C4-2B (cell line): Measurements from ENCODE around the gene FGF1.

Source experiments
- H3K27ac ChIP-seq: fragments of 450-650 bp; 2 replicates; pipeline ENCODE4 v1.5.1; 2017
- ZFX ChIP-seq: fragments of 450-650 bp; IDR thresholded peaks from 2 replicates; pipeline ENCODE4 v1.6.1; 2017
- TF ChIP-seq, protein P1 (sequence below): fragments of 450-650 bp; conservative IDR thresholded peaks from 2 replicates; pipeline ENCODE4 v1.5.1; 2017; ENCODE audit warnings: mild to moderate bottlenecking

The FGF1 gene

DNA sequence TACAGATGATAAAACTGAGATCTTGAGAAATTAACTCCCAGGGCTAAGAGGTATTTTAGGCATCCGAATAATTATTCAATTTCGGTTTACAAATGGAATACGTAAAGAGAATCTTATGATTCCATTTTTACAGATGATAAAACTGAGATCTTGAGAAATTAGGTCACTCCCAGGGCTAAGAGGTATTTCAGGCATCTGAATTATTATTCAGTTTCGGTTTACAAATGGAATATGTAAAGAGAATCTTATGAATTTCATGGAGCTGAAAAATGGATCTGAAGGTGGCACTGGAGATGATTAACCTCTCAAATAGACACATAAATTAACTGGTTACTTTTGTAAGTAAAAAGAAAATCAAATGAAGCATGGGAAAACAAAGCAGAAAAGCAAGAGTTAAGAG lies 44.2 kb downstream of the FGF1 start:
- TF ChIP-seq, protein P1, sequence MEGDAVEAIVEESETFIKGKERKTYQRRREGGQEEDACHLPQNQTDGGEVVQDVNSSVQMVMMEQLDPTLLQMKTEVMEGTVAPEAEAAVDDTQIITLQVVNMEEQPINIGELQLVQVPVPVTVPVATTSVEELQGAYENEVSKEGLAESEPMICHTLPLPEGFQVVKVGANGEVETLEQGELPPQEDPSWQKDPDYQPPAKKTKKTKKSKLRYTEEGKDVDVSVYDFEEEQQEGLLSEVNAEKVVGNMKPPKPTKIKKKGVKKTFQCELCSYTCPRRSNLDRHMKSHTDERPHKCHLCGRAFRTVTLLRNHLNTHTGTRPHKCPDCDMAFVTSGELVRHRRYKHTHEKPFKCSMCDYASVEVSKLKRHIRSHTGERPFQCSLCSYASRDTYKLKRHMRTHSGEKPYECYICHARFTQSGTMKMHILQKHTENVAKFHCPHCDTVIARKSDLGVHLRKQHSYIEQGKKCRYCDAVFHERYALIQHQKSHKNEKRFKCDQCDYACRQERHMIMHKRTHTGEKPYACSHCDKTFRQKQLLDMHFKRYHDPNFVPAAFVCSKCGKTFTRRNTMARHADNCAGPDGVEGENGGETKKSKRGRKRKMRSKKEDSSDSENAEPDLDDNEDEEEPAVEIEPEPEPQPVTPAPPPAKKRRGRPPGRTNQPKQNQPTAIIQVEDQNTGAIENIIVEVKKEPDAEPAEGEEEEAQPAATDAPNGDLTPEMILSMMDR: no peak
- TF ChIP-seq ZFX: no peak
- no peak overlapping the region for H3K27ac ChIP-seq

DNA sequence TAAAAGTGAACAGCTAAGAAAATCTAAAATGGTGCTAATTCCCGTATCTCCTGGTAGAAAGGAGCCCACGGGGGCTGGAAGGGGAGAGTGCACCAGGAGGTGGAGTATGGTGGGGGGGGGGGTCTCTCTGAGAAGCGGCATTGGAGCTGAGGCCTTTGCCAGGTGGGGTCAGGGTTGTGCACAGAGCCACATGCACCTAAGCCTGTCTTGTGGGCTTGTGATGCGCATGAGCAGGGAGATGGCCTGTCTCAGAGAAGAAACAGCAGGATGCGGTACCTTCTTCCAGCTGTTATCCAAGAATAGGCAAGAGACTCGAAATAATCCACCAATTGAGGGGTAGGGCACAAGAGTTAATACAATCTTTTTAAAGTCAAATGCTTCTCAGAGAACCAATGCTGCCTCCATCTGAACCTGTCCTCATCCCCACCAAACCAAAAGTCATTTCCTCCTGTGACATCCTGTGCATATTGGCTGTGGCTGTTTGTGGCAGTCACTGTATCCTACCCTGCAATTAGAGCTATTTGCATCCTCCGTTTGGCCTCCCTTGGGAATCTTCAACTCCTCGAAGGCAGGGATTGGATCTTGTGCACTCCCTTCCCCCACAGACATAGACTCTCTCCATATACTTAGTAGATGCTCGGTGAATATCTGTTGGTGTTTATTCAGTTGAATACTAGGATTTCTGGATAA lies 45.4 kb downstream of the FGF1 start:
- H3K27ac ChIP-seq: no peak overlapping the region
- TF ChIP-seq, protein P1: no peak
- no peak for TF ChIP-seq ZFX

DNA sequence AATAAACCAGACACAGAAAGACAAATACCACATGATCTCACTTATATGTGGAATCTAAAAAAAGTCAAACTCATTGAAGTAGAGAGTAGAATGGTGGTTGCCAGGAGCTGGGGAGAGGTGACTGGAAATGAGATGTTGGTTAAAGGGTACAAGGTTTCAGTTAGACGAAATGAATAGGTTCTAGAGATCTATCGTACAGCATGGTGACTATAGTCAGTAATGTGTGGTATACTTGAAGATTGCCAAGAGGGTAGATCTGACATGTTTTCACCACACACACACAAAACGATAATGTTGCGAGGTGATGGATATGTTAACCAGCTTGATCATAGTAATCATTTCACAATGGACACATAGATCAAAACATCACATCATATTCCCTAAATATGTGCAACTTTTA lies 46.4 kb downstream of the FGF1 start:
- H3K27ac ChIP-seq: no peak overlapping the region
- TF ChIP-seq, protein P1: no peak
- TF ChIP-seq ZFX: no peak

DNA sequence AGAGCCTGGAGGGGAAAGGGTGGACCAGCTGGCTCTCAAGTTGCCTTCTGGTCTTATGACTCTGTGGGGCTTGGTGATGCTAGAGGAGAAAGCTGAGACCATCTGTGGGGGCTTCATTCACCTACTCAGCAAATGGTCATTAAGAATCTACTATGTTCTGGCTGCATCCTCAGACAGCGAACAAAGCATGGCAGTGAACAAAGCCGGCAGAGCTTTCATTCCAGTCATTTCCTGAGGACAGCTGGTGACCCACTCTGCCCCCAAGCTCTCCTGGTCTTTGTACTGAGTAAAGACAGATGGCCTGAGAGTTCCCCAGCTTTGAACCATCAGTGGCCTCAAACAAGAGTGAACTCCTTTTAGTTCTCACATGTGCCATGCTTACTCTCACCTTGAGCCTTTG lies 48.0 kb downstream of the FGF1 start:
- no peak for TF ChIP-seq ZFX
- TF ChIP-seq, protein P1: no peak
- no peak overlapping the region for H3K27ac ChIP-seq

GRCh38 chr5:142636698-142637324 lies 49.1 kb downstream of the FGF1 start:
- H3K27ac ChIP-seq: no peak overlapping the region
- TF ChIP-seq ZFX: no peak

GRCh38 chr5:142636093-142636492 lies 49.8 kb downstream of the FGF1 start:
- TF ChIP-seq ZFX: no peak
- TF ChIP-seq, protein P1: no peak
- H3K27ac ChIP-seq: no peak overlapping the region

DNA sequence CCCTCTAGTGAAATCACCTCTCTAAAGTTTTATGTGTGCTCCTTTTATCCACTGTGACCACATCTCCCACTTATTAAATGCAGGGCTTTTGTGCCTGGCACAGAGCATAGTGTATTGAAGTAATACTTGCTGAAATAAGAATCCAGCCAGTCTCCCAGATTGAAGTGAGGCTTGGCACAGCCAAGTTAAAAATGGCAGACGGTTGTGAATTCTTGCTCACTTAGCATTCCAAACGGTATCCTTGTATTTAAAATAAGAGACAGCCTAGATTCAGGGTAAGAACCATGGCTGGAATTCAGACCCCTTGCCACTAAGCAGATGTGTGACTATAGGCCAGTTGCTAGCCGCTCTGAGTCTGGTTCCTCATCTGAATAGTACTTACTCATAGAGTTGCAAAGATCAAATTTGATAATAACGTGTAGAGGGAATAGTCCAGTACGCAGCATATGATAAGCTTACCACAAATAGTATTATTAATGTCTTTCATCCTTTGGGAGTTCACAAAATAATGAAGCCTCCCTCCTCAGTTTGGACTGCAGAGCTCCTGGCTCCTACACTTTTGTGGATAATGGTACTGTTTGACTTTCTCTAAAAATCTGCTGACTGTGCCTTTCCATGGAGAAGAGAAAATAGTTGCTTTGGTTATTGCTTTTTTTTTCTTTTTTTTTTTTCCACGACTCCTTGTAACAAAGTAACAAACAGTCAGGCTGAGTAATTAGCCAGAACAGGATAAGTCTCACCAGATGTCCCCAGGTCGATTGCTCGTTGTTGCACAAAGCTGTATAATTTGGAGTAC lies 51.5 kb downstream of the FGF1 start:
- H3K27ac ChIP-seq: no peak overlapping the region
- no peak for TF ChIP-seq ZFX
- TF ChIP-seq, protein P1: no peak
